ENCODE data around the gene FAM151A.
"Not testable (repeated sequence)": the region's sequence is repeated elsewhere in the genome, so short reads cannot be mapped to it uniquely, and the experiment has no call there.

Gene FAM151A

DNA sequence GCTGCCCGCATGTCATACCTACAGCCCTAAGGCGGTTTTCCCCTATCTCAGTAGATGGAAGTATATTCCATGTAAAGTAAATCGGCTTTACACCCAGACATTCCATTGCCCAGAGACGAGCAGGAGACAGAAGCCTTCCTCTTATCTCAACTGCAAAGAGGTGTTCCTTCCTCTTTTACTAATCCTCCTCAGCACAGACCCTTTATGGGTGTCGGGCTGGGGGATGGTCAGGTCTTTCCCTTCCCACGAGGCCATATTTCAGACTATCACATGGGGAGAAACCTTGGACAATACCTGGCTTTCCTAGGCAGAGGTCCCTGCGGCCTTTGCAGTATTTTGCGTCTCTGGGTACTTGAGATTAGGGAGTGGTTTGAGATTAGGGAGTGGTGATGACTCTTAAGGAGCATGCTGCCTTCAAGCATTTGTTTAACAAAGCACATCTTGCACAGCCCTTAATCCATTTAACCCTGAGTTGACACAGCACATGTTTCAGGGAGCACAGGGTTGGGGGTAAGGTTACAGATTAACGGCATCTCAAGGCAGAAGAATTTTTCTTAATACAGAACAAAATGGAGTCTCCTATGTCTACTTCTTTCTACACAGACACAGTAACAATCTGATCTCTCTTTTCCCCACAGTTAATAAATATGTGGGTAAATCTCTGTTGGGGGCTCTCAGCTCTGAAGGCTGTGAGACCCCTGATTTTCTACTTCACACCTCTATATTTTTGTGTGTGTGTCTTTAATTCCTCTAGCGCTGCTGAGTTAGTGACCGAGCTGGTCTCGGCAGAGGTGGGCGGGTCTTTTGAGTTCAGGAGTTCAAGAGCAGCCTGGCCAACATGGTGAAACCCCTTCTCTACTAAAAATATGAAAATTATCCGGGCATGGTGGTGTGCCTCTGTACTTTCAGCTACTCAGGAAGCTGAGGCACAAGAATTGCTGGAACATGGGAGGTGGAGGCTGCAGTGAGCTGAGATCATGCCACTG, 13.4 kb upstream of the FAM151A start:
- not testable (repeated sequence) for H3K27ac ChIP-seq (ENCODE audit: low read depth in 2 of 2, low read length in 2 of 2); H3K27me3 ChIP-seq (ENCODE audit: control insufficient read depth in 2 of 2, insufficient read depth in 2 of 2, low read length in 2 of 2); H3K9me3 ChIP-seq (ENCODE audit: control insufficient read depth in 2 of 2, low read length in 2 of 2); H3K4me3 ChIP-seq (ENCODE audit: low read length in 2 of 2); H3K9ac ChIP-seq (ENCODE audit: low read depth in 1 of 2, low read length in 2 of 2); H3K36me3 ChIP-seq (ENCODE audit: control insufficient read depth in 2 of 2, insufficient read depth in 2 of 2, low read length in 2 of 2)
- peaks cover 17 to 24% of the 10 kb centered on the region in 2 donors for H3K4me1 ChIP-seq (ENCODE audit: control insufficient read depth in 2 of 2, insufficient read depth in 2 of 2, low read length in 2 of 2)

- H3K9ac ChIP-seq (ENCODE audit: low read depth in 1 of 2, low read length in 2 of 2); H3K27ac ChIP-seq (ENCODE audit: low read depth in 2 of 2, low read length in 2 of 2); H3K27me3 ChIP-seq (ENCODE audit: control insufficient read depth in 2 of 2, insufficient read depth in 2 of 2, low read length in 2 of 2); H3K36me3 ChIP-seq (ENCODE audit: control insufficient read depth in 2 of 2, insufficient read depth in 2 of 2, low read length in 2 of 2); H3K9me3 ChIP-seq (ENCODE audit: control insufficient read depth in 2 of 2, low read length in 2 of 2); H3K4me3 ChIP-seq (ENCODE audit: low read length in 2 of 2): not testable (repeated sequence)
- H3K4me1 ChIP-seq (ENCODE audit: control insufficient read depth in 2 of 2, insufficient read depth in 2 of 2, low read length in 2 of 2): peaks cover 11 to 14% of the 10 kb centered on the region in 2 donors
Observed at GRCh38 chr1:54635804-54636203, 12.5 kb upstream of the FAM151A start.

- H3K4me3 ChIP-seq (ENCODE audit: low read length in 2 of 2): no peak overlapping the region
- no peak overlapping the region for H3K27ac ChIP-seq (ENCODE audit: low read depth in 2 of 2, low read length in 2 of 2)
- H3K27me3 ChIP-seq (ENCODE audit: control insufficient read depth in 2 of 2, insufficient read depth in 2 of 2, low read length in 2 of 2): no peaks in the 10 kb centered on the region
- no peak overlapping the region for H3K9ac ChIP-seq (ENCODE audit: low read depth in 1 of 2, low read length in 2 of 2)
- H3K9me3 ChIP-seq (ENCODE audit: control insufficient read depth in 2 of 2, low read length in 2 of 2): no peaks in the 10 kb centered on the region
- no peaks in the 10 kb centered on the region for H3K36me3 ChIP-seq (ENCODE audit: control insufficient read depth in 2 of 2, insufficient read depth in 2 of 2, low read length in 2 of 2)
- peaks cover 2 to 10% of the 10 kb centered on the region in 2 donors for H3K4me1 ChIP-seq (ENCODE audit: control insufficient read depth in 2 of 2, insufficient read depth in 2 of 2, low read length in 2 of 2)
Observed at GRCh38 chr1:54627196-54627595, 3.9 kb upstream of the FAM151A start.

- Histone ChIP-seq H3K27me3 (ENCODE audit: control insufficient read depth in 2 of 2, insufficient read depth in 2 of 2, low read length in 2 of 2) (no peaks in the 10 kb centered on the region), H3K9ac (ENCODE audit: low read depth in 1 of 2, low read length in 2 of 2) (peak overlapping the region in 1 of 2 donors; percentile 6), H3K9me3 (ENCODE audit: control insufficient read depth in 2 of 2, low read length in 2 of 2) (no peaks in the 10 kb centered on the region), H3K4me1 (ENCODE audit: control insufficient read depth in 2 of 2, insufficient read depth in 2 of 2, low read length in 2 of 2) (peaks cover 2 to 10% of the 10 kb centered on the region in 2 donors), H3K27ac (ENCODE audit: low read depth in 2 of 2, low read length in 2 of 2) (no peak overlapping the region), H3K4me3 (ENCODE audit: low read length in 2 of 2) (no peak overlapping the region), H3K36me3 (ENCODE audit: control insufficient read depth in 2 of 2, insufficient read depth in 2 of 2, low read length in 2 of 2) (no peaks in the 10 kb centered on the region)
Observed at GRCh38 chr1:54624466-54625464, 1.4 kb upstream of the FAM151A start.

- Histone ChIP-seq H3K9ac (ENCODE audit: low read depth in 1 of 2, low read length in 2 of 2) (no peak overlapping the region), H3K4me1 (ENCODE audit: control insufficient read depth in 2 of 2, insufficient read depth in 2 of 2, low read length in 2 of 2) (peaks cover 2 to 10% of the 10 kb centered on the region in 2 donors), H3K9me3 (ENCODE audit: control insufficient read depth in 2 of 2, low read length in 2 of 2) (no peaks in the 10 kb centered on the region), H3K4me3 (ENCODE audit: low read length in 2 of 2) (no peak overlapping the region), H3K27me3 (ENCODE audit: control insufficient read depth in 2 of 2, insufficient read depth in 2 of 2, low read length in 2 of 2) (no peaks in the 10 kb centered on the region), H3K27ac (ENCODE audit: low read depth in 2 of 2, low read length in 2 of 2) (no peak overlapping the region), H3K36me3 (ENCODE audit: control insufficient read depth in 2 of 2, insufficient read depth in 2 of 2, low read length in 2 of 2) (no peaks in the 10 kb centered on the region)
Observed at GRCh38 chr1:54619749-54620148, 3.6 kb downstream of the FAM151A start.

- no peaks in the 10 kb centered on the region for H3K36me3 ChIP-seq (ENCODE audit: control insufficient read depth in 2 of 2, insufficient read depth in 2 of 2, low read length in 2 of 2)
- no peaks in the 10 kb centered on the region for H3K9me3 ChIP-seq (ENCODE audit: control insufficient read depth in 2 of 2, low read length in 2 of 2)
- no peak overlapping the region for H3K9ac ChIP-seq (ENCODE audit: low read depth in 1 of 2, low read length in 2 of 2)
- H3K4me1 ChIP-seq (ENCODE audit: control insufficient read depth in 2 of 2, insufficient read depth in 2 of 2, low read length in 2 of 2): no peaks in the 10 kb centered on the region
- no peaks in the 10 kb centered on the region for H3K27me3 ChIP-seq (ENCODE audit: control insufficient read depth in 2 of 2, insufficient read depth in 2 of 2, low read length in 2 of 2)
- H3K4me3 ChIP-seq (ENCODE audit: low read length in 2 of 2): no peak overlapping the region
- H3K27ac ChIP-seq (ENCODE audit: low read depth in 2 of 2, low read length in 2 of 2): no peak overlapping the region
Observed at GRCh38 chr1:54615531-54616279, 7.6 kb downstream of the FAM151A start.

GRCh38 chr1:54614563-54614962, 8.8 kb downstream of the FAM151A start:
- no peak overlapping the region for H3K4me3 ChIP-seq (ENCODE audit: low read length in 2 of 2)
- no peaks in the 10 kb centered on the region for H3K4me1 ChIP-seq (ENCODE audit: control insufficient read depth in 2 of 2, insufficient read depth in 2 of 2, low read length in 2 of 2)
- no peak overlapping the region for H3K27ac ChIP-seq (ENCODE audit: low read depth in 2 of 2, low read length in 2 of 2)
- H3K27me3 ChIP-seq (ENCODE audit: control insufficient read depth in 2 of 2, insufficient read depth in 2 of 2, low read length in 2 of 2): no peaks in the 10 kb centered on the region
- no peaks in the 10 kb centered on the region for H3K9me3 ChIP-seq (ENCODE audit: control insufficient read depth in 2 of 2, low read length in 2 of 2)
- H3K36me3 ChIP-seq (ENCODE audit: control insufficient read depth in 2 of 2, insufficient read depth in 2 of 2, low read length in 2 of 2): peaks cover 0 to 10% of the 10 kb centered on the region in 2 donors
- no peak overlapping the region for H3K9ac ChIP-seq (ENCODE audit: low read depth in 1 of 2, low read length in 2 of 2)

- Histone ChIP-seq H3K4me1 (ENCODE audit: control insufficient read depth in 2 of 2, insufficient read depth in 2 of 2, low read length in 2 of 2) (no peaks in the 10 kb centered on the region), H3K4me3 (ENCODE audit: low read length in 2 of 2) (no peak overlapping the region), H3K9me3 (ENCODE audit: control insufficient read depth in 2 of 2, low read length in 2 of 2) (no peaks in the 10 kb centered on the region), H3K9ac (ENCODE audit: low read depth in 1 of 2, low read length in 2 of 2) (no peak overlapping the region), H3K27ac (ENCODE audit: low read depth in 2 of 2, low read length in 2 of 2) (no peak overlapping the region), H3K27me3 (ENCODE audit: control insufficient read depth in 2 of 2, insufficient read depth in 2 of 2, low read length in 2 of 2) (no peaks in the 10 kb centered on the region), H3K36me3 (ENCODE audit: control insufficient read depth in 2 of 2, insufficient read depth in 2 of 2, low read length in 2 of 2) (peaks cover 4 to 10% of the 10 kb centered on the region in 2 donors)
Observed at GRCh38 chr1:54614024-54614423, 9.3 kb downstream of the FAM151A start.

GRCh38 chr1:54611621-54612020, 11.7 kb downstream of the FAM151A start:
- H3K4me1 ChIP-seq (ENCODE audit: control insufficient read depth in 2 of 2, insufficient read depth in 2 of 2, low read length in 2 of 2): peaks cover 4 to 5% of the 10 kb centered on the region in 2 donors
- peaks cover 19 to 23% of the 10 kb centered on the region in 2 donors for H3K36me3 ChIP-seq (ENCODE audit: control insufficient read depth in 2 of 2, insufficient read depth in 2 of 2, low read length in 2 of 2)
- H3K9ac ChIP-seq (ENCODE audit: low read depth in 1 of 2, low read length in 2 of 2): no peak overlapping the region
- no peaks in the 10 kb centered on the region for H3K27me3 ChIP-seq (ENCODE audit: control insufficient read depth in 2 of 2, insufficient read depth in 2 of 2, low read length in 2 of 2)
- H3K4me3 ChIP-seq (ENCODE audit: low read length in 2 of 2): no peak overlapping the region
- H3K27ac ChIP-seq (ENCODE audit: low read depth in 2 of 2, low read length in 2 of 2): no peak overlapping the region
- no peaks in the 10 kb centered on the region for H3K9me3 ChIP-seq (ENCODE audit: control insufficient read depth in 2 of 2, low read length in 2 of 2)

Measured in mucosa of rectum (tissue), 2 donors.